ENCODE data around the gene NARF. TPM values are rescaled to one million over a fixed set of nuclear protein-coding genes. Genes with fewer than 3 reads are reported as not detected.
"Not testable (repeated sequence)": the region's sequence is repeated elsewhere in the genome, so short reads cannot be mapped to it uniquely, and the experiment has no call there.

NARF gene
- 100 to 1,000 TPM in 1 of 2 donors, 10 to 100 TPM in 1; 90.4 to 120 TPM for total RNA-seq

- Mint-ChIP-seq H3K27me3 (ENCODE audit: low read depth) (no peaks in the 10 kb centered on the region), H3K4me3 (peak within 1 kb of the TSS; percentile 94), H3K9me3 (no peaks in the 10 kb centered on the region), H3K36me3 (ENCODE audit: insufficient read depth in 2 of 2) (peaks cover 13 to 16% of the 10 kb centered on the region in 2 donors), H3K4me1 (ENCODE audit: low read depth) (peaks cover 24% of the 10 kb centered on the region), H3K27ac (peak within 1 kb of the TSS; percentile 99)
- ATAC-seq (replicated peaks in 1 of 2) (peak; percentile 97 to 98), DNase-seq (peak; percentile 98)
These were observed at the start of gene NARF for GRCh38 chr17:82458179-82458884. Gene NARF (plus strand): TSS chr17:82458741. CDS start chr17:82458804, 63 bp downstream.

- H3K9me3 Mint-ChIP-seq, result no peaks in the 10 kb centered on the region
- H3K4me1 Mint-ChIP-seq (ENCODE audit: low read depth), result peaks cover 13% of the 10 kb centered on the region
- H3K27me3 Mint-ChIP-seq (ENCODE audit: low read depth), result no peaks in the 10 kb centered on the region
- no peak for DNase-seq
- ATAC-seq (replicated peaks in 1 of 2), result no peak
- H3K36me3 Mint-ChIP-seq (ENCODE audit: insufficient read depth in 2 of 2), result peaks cover 0 to 1% of the 10 kb centered on the region in 2 donors
- H3K4me3 Mint-ChIP-seq, result no peak overlapping the region
- no peak overlapping the region for H3K27ac Mint-ChIP-seq
These were observed 49.6 kb upstream of the NARF start for GRCh38 chr17:82408938-82409318.

- no peaks in the 10 kb centered on the region for H3K9me3 Mint-ChIP-seq
- ATAC-seq (replicated peaks in 1 of 2) (no peak), DNase-seq (no peak)
- H3K27me3 Mint-ChIP-seq (ENCODE audit: low read depth), result no peaks in the 10 kb centered on the region
- H3K27ac Mint-ChIP-seq, result no peak overlapping the region
- peaks cover 24% of the 10 kb centered on the region for H3K4me1 Mint-ChIP-seq (ENCODE audit: low read depth)
- no peak overlapping the region for H3K4me3 Mint-ChIP-seq
- peaks cover 0 to 3% of the 10 kb centered on the region in 2 donors for H3K36me3 Mint-ChIP-seq (ENCODE audit: insufficient read depth in 2 of 2)
These were observed 48.4 kb upstream of the NARF start for GRCh38 chr17:82410014-82410716.

DNA sequence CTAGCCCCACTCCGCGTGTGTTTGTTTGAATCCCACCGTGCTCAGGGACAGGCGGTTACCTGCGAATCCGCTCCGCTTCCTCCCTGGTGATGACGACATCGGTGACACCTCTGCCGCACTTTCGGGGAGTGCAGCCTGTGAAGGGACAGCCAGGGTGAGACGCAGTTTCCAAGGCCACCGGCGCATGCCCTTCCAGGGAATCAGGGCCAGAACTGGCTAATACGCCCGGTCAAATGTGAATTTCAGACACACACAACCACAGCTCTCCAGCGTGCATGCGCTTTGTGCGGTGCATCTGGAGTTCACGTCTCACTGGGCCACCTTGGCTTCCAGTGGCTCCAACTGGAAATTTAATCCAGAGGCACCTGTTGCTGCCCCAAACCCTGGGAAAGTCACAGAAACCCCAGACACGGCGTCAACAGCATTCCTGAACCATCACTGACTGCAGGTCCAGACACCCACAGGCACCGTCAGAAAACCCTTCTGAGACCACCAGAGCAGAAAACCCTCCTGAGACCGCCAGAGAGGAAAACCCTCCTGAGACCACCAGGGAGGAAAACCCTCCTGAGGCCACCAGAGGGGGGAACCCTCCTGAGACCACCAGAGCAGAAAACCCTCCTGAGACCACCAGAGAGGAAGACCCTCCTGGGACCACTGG lies 47.0 kb upstream of the NARF start:
- DNase-seq (no peak), ATAC-seq (replicated peaks in 1 of 2) (no peak)
- H3K27ac Mint-ChIP-seq, result no peak overlapping the region
- H3K36me3 Mint-ChIP-seq (ENCODE audit: insufficient read depth in 2 of 2), result peaks cover 0 to 2% of the 10 kb centered on the region in 2 donors
- peaks cover 25% of the 10 kb centered on the region for H3K4me1 Mint-ChIP-seq (ENCODE audit: low read depth)
- no peaks in the 10 kb centered on the region for H3K9me3 Mint-ChIP-seq
- no peak overlapping the region for H3K4me3 Mint-ChIP-seq
- H3K27me3 Mint-ChIP-seq (ENCODE audit: low read depth), result no peaks in the 10 kb centered on the region

- not testable (repeated sequence) for ATAC-seq (replicated peaks in 1 of 2); H3K27ac Mint-ChIP-seq; H3K27me3 Mint-ChIP-seq (ENCODE audit: low read depth); H3K4me3 Mint-ChIP-seq; H3K9me3 Mint-ChIP-seq; H3K36me3 Mint-ChIP-seq (ENCODE audit: insufficient read depth in 2 of 2); DNase-seq
- peaks cover 25% of the 10 kb centered on the region for H3K4me1 Mint-ChIP-seq (ENCODE audit: low read depth)
These were observed 46.5 kb upstream of the NARF start for GRCh38 chr17:82412081-82412480.

GRCh38 chr17:82412535-82413520 lies 45.7 kb upstream of the NARF start:
- no peak overlapping the region for H3K4me3 Mint-ChIP-seq
- DNase-seq (no peak), ATAC-seq (replicated peaks in 1 of 2) (no peak)
- no peaks in the 10 kb centered on the region for H3K27me3 Mint-ChIP-seq (ENCODE audit: low read depth)
- H3K9me3 Mint-ChIP-seq, result no peaks in the 10 kb centered on the region
- H3K36me3 Mint-ChIP-seq (ENCODE audit: insufficient read depth in 2 of 2), result peaks cover 0 to 2% of the 10 kb centered on the region in 2 donors
- peaks cover 22% of the 10 kb centered on the region for H3K4me1 Mint-ChIP-seq (ENCODE audit: low read depth)
- H3K27ac Mint-ChIP-seq, result no peak overlapping the region

DNA sequence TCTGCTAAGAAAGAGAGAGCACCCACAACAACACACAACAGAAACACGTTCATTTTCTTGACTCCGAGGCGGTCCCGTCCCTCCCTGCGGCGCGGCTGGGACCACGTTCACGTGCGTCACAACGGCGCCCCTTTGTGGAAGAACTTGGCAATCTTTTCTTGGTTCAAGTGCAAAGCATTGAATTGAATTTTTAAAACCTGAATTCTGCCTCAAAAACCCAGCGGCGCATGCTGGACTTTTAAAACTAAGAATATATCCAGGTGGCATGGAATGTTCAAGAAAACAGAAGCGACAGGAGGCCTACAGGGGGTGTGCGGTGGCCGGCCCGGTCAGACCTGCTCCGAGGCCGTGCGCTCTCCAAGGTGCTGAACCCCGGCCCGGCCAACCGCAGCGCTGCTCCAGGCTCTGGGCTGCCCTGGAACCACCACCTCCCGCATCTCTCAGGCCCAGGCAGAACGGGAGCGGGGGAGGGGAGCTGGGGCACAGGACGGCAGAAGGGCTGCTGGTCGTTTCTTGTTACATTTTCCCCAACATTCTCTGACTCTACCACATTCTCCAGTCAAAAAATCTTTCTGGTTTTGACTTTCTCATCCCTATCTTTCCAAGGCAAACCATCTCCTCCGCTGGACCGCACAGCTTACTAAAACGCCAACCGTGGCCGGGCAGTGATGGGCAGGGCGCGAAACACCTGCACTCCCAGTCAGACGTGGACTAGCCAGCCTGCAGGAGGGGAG lies 43.8 kb upstream of the NARF start:
- Mint-ChIP-seq H3K27me3 (ENCODE audit: low read depth) (no peaks in the 10 kb centered on the region), H3K27ac (no peak overlapping the region), H3K4me3 (peak overlapping the region; percentile 13 to 22), H3K9me3 (no peaks in the 10 kb centered on the region), H3K36me3 (ENCODE audit: insufficient read depth in 2 of 2) (peaks cover 0 to 2% of the 10 kb centered on the region in 2 donors), H3K4me1 (ENCODE audit: low read depth) (peaks cover 24% of the 10 kb centered on the region)
- peak; percentile 35 to 36 for ATAC-seq (replicated peaks in 1 of 2)
- DNase-seq, result peak; percentile 78 to 80

DNA sequence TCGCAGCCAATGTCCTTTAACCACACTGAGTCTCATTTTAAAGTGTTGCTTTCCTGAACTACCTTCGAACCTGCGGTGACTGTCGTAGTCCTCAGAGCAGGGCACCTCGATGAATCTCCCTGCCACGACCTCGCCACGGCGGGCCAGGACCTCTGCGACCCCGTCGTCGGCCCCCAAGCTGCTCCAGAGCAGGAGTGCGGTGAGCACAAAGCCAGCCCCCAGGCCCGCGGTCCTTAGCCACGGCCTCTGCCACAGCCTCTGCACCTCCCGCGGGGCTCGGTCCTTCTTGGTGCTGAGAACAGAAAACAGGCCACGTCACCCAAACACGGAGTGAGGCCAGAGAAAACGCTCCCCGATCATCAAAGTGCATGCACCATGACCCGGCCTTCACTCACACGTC lies 43.2 kb upstream of the NARF start:
- no peak for DNase-seq
- H3K27me3 Mint-ChIP-seq (ENCODE audit: low read depth), result no peaks in the 10 kb centered on the region
- H3K9me3 Mint-ChIP-seq, result no peaks in the 10 kb centered on the region
- H3K27ac Mint-ChIP-seq, result no peak overlapping the region
- peaks cover 30% of the 10 kb centered on the region for H3K4me1 Mint-ChIP-seq (ENCODE audit: low read depth)
- peaks cover 0 to 6% of the 10 kb centered on the region in 2 donors for H3K36me3 Mint-ChIP-seq (ENCODE audit: insufficient read depth in 2 of 2)
- H3K4me3 Mint-ChIP-seq, result peak overlapping the region in 1 of 2 donors; percentile 13
- ATAC-seq (replicated peaks in 1 of 2), result no peak

DNA sequence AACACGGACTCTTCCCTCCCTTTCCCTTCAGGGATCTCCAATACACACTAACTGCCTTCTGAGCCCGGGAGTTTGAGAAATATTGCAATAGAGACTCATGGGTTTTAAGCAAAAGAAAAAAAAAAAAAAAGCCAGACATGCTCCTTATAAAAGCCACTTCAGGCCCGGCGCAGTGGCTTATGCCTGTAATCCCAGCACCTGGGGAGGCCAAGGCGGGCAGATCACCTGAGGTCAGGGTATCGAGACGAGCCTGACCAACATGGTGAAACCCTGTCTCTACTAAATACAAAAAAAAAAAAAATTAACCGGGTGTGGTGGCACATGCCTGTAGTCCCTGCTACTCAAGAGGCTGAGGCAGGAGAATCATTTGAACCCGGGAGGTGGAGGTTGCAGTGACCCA lies 42.8 kb upstream of the NARF start:
- peaks cover 30% of the 10 kb centered on the region for H3K4me1 Mint-ChIP-seq (ENCODE audit: low read depth)

GRCh38 chr17:82416264-82416663 lies 42.3 kb upstream of the NARF start:
- H3K9me3 Mint-ChIP-seq, result no peaks in the 10 kb centered on the region
- H3K27ac Mint-ChIP-seq, result no peak overlapping the region
- DNase-seq (no peak), ATAC-seq (replicated peaks in 1 of 2) (no peak)
- H3K36me3 Mint-ChIP-seq (ENCODE audit: insufficient read depth in 2 of 2), result peaks cover 0 to 12% of the 10 kb centered on the region in 2 donors
- no peaks in the 10 kb centered on the region for H3K27me3 Mint-ChIP-seq (ENCODE audit: low read depth)
- no peak overlapping the region for H3K4me3 Mint-ChIP-seq
- H3K4me1 Mint-ChIP-seq (ENCODE audit: low read depth), result peaks cover 30% of the 10 kb centered on the region

More for the DNA sequence above, 42.8 kb upstream of the NARF start:
- H3K27ac Mint-ChIP-seq, result no peak overlapping the region
- ATAC-seq (replicated peaks in 1 of 2) (no peak), DNase-seq (no peak)
- H3K36me3 Mint-ChIP-seq (ENCODE audit: insufficient read depth in 2 of 2), result peaks cover 0 to 8% of the 10 kb centered on the region in 2 donors
- no peaks in the 10 kb centered on the region for H3K9me3 Mint-ChIP-seq
- no peak overlapping the region for H3K4me3 Mint-ChIP-seq
- H3K27me3 Mint-ChIP-seq (ENCODE audit: low read depth), result no peaks in the 10 kb centered on the region

DNA sequence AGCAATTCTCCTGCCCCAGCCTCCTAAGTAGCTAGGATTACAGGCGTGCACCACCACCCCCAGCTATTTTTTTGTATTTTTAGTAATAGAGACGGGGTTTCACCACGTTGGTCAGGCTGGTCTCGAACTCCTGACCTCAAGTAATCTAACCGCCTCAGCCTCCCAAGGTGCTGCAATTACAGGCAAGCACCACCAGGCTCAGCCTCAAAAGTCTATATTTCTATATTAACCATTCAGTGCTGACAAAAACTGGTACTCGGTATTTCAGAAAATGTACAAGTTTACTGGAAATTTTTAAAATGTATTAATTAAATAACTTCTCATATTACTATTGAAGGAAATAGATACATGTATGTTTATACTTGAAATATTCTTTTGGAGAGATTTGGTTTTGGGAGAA lies 41.8 kb upstream of the NARF start:
- Mint-ChIP-seq H3K4me3 (no peak overlapping the region), H3K27me3 (ENCODE audit: low read depth) (no peaks in the 10 kb centered on the region), H3K27ac (no peak overlapping the region), H3K36me3 (ENCODE audit: insufficient read depth in 2 of 2) (peaks cover 0 to 14% of the 10 kb centered on the region in 2 donors), H3K4me1 (ENCODE audit: low read depth) (peaks cover 30% of the 10 kb centered on the region), H3K9me3 (no peaks in the 10 kb centered on the region)
- ATAC-seq (replicated peaks in 1 of 2) (no peak), DNase-seq (peak in 1 of 2 donors; percentile 33)
